ENCODE data around the gene HEPN1.
A peak's percentile ranks its signal among the peaks of the same experiment; 100 is the strongest.

Gene HEPN1

GRCh38 chr11:124884869-124885479 is 34.1 kb upstream of the HEPN1 start:
- DNase-seq (ENCODE audit: low spot score), result peak; percentile 58

DNA sequence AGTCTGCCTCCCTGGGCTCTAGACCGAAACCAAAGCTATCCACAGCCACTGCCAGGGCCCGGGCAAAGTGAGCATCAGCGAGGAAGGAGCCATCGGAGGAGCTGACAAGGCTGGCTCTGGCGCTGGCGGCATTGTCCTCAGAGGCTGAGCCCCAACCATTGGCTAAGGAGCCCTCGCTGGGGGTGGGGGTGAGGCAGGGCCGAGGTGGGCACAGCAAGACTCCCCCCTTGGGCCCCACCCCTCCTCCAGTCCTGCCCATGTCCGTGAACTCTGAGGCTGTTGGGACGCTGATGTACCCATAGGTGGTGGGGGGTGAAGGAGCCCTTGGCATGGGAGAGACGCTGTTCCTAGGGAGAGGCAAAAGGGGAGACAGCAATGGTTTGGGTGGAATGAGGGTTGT is 32.6 kb upstream of the HEPN1 start:
- peak; percentile 56 for DNase-seq (ENCODE audit: low spot score)

DNA sequence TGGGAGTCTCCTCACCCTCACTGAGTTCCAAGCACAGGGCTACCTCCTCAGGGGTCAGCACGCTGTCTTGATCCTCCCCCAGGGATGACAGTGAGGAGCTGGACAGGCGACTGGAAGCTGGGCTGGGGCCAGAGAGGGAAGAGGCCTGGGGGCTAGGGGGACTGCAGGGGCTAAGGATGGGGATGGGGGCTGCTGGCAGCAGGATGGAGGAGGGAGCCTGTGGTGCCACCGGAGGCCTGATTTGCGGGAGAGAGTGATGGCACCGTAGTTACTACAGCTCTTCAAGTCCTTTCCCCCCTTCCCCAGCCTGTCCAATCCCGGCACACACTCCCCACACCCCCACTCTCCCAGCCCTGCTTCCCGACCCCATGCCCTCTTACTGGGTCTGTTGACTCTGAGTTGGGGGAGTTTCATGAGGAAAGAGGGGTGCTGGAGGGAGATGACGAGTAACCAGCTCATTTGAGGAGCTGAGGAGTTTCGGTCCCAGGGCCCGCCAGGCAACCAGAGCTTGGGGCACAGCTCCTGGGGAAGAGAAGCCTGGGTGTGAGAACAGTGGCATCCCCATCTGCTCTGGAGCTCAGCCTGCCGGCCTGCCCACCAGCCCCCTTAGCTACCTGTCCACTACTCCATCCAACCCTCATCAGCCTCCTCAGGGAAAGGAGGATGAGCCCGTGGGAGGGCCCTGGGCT is 31.9 kb upstream of the HEPN1 start:
- peak; percentile 60 for DNase-seq (ENCODE audit: low spot score)

DNA sequence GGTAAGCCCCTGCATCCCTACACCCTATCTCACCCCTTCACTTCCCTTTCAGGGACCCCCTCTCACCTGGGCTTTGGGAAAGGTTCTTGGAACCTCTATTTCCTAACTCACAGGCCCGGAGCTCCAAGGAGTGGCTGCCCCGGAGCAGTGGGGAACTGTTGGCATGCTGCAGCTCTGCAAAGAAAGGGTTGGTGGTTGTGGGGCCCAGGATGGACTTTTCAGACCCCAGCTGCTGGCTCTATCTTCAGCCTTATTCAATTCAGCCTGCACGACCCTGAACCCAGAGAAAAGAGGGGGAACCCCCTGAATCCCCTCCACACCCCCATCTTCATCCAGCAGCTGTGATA is 31.4 kb upstream of the HEPN1 start:
- peak; percentile 25 for DNase-seq (ENCODE audit: low spot score)

DNA sequence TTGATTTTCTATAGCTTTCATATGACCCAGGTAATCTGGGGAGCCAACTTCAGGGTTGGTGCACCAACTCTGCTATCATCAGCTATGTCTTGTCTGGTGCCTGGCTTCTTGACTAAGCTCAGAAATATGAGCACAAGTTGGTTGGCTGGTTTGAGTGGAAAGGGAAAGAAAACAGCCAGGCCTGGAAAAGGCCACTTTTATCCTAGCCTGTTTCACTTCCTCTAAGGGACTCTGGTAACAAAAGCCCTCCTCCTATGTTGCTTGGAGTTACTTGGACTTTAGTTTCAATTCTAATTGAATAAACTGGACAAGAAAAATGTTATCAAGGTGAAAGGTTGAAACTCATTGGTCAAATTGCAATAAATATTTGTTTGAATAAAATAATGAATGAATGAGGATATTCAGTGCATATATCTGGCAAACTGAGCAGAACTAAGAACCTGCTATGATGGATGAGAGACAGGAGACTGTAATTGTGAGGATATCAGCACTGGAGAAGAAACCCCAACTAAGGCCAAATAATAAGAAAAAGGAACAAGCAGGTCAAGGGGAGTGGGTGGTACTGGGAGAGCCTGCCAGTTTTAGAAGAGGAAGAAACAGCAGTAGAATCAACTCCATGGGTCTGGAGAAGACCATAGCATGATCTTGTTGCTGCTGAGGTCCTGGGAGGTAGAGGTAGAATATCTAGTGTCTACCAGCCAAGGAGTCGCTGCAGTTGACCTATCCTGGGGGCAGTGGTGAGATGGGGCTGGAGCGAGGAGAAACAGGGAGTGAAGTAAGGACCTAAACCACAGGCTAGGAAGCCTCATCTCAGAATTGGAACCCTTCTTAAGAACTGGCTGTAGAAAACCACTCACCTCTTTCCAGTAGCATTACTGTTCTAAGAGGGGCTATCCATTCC is 29.6 kb upstream of the HEPN1 start:
- peak; percentile 40 for DNase-seq (ENCODE audit: low spot score)

DNA sequence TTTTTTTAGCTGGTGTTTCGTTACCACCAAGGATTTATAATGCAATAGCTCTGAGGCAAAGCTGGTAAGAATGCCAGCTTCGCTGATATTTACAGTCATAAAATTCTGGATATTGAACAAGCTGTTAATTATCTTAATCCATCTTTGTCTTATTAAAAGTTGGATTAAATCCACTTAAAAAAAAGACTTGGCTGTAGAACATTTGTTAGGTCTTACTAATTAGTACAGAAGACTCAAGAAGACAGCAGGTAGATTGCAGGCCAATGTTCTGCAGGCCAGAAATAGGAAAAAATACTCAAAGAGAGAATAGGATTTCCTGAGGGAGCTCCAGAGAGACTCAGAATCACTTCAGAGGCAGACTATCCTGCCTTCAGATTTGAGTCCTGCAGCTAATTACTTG is 28.9 kb upstream of the HEPN1 start:
- no peak for DNase-seq (ENCODE audit: low spot score)

- peak; percentile 52 for DNase-seq (ENCODE audit: low spot score)
Measured at GRCh38 chr11:124890683-124891372, 28.2 kb upstream of the HEPN1 start.

DNA sequence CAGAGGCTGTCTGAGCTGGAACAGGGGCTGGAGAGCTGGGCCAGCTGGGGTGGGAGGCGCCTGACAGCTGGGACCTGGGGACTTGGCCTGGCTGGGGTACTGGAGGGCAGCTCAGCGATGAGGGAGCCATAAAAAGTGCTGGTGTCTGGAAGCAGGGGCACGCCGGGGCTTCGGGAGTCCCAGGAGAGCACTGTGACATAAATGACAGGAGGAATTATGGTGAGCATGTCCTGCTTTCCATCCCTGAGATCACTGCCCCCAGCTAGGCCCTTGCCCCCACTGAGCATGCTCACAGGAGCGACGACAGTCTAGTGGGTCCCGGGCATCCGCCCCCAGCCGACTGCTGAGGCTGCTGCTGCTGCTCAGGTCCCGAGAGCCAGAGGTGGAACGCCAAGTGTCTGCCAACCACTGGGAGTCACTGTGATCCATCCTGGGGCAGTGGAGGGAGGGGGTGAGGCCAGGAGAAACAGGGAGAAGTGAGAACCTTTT is 27.6 kb upstream of the HEPN1 start:
- no peak for DNase-seq (ENCODE audit: low spot score)

DNA sequence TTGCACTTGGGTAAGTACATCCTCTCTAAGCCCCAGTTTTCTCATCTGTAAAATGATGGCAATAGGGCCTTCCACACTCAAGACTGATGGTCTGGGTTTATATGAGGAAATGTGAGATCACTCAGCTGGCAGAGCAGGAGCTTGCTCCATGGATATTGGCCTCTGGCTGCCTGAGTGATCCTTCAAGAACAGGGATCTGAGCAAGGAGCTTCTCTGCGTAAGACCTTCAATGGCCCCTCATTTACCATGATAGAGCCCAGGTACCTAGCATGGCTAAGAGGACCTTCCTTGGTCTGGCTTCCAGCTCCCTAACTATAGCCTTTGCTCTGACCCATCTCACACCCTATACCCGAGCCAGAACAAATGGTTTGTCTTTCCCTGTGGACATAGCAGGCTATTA is 26.9 kb upstream of the HEPN1 start:
- peak; percentile 54 for DNase-seq (ENCODE audit: low spot score)

DNA sequence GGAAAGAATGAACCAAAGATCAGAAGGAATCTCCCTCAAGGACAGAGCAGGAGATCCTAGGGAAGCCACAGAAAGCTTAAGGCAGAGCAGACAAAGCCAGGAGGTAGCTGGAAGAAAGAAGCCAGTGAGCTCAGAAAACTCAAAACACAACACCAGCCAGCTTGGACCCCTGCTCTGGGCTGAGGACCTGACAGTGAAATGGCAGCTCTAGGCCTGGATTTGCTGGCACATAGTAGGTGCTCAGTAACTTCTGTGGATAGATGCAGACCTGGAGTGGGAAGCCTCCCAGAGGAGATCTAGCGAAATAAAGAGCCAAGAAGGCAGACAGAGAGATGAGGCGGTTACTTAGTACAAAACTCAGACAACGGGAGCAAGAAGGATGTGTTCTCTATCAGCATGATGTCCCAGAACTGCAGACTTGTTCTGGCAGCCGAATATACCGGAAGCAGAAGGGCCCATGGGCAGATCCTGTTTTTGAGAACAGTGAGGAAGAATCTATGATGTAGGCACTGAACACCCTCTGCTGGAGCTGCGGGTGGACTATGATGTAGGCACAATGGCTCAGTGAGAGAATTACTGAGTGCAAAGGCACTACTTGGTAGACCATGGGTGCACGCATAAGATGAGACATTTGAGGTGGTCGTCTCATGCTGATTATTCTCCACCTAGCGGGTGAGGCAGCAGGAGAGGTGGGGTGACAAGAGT is 26.1 kb upstream of the HEPN1 start:
- DNase-seq (ENCODE audit: low spot score), result no peak

- DNase-seq (ENCODE audit: low spot score), result no peak
Measured at GRCh38 chr11:124893781-124894401, 25.2 kb upstream of the HEPN1 start.

GRCh38 chr11:124894606-124895430 is 24.2 kb upstream of the HEPN1 start:
- no peak for DNase-seq (ENCODE audit: low spot score)

GRCh38 chr11:124895471-124895971 is 23.5 kb upstream of the HEPN1 start:
- no peak for DNase-seq (ENCODE audit: low spot score)

DNA sequence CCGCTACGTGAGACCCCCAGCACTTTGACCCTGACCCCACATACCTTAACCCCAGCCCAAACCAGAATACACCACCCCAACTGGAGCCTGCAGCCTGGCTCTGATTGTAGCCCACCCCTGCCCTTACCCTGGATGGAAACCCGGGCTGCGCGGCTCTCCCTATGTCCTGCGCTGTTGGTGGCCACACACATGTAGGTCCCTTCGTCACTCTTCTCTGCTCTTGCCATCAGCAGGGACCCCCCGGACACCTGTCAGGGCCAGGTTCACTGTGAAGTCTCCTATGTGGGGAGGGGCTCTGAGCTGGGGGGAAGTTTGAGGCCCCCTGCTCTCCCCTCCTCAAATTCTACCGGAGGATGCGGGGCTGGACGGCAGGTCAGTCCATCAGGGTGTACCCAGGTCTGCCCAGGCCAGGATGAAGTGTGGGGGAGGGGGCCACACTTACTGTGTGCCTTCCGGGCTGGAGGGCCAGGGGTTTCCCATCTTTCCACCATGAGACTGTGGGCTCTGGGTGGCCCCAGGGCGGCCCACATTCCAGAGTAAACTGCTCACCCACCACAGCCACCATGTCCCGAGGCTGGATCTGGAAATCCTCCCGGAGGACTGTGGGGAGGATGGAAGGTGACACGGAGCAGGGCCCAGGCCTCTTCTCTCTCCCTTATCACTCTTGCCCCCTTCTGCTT is 22.8 kb upstream of the HEPN1 start:
- peak; percentile 57 for DNase-seq (ENCODE audit: low spot score)

DNA sequence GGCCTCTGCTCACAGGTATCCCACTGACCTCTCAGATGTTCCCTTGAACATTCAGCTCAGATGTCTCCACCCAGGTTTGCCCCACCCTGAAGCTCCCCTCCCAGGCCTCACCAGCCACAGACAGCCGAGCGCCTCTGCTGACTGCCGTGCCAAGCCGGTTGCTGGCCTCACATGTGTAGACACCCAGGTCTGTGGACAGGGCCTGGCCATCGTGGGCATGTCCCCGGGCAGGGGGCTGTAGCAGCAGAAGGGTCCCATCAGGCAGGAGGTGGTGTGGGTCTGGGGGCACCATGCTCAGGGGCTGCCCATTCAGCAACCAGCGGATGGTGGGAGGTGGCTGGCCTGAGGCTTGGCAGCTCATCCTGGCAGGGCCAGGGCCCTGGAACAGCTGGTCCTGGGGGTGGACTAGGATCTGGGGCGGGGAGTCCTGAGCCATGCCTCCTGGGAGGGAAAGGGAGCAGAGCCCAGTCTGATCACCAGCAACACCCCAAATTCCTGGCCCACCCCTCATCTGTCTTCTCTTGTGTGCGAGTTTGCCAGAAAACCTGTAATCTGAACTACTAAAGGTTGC is 22.1 kb upstream of the HEPN1 start:
- peak; percentile 72 for DNase-seq (ENCODE audit: low spot score)

DNA sequence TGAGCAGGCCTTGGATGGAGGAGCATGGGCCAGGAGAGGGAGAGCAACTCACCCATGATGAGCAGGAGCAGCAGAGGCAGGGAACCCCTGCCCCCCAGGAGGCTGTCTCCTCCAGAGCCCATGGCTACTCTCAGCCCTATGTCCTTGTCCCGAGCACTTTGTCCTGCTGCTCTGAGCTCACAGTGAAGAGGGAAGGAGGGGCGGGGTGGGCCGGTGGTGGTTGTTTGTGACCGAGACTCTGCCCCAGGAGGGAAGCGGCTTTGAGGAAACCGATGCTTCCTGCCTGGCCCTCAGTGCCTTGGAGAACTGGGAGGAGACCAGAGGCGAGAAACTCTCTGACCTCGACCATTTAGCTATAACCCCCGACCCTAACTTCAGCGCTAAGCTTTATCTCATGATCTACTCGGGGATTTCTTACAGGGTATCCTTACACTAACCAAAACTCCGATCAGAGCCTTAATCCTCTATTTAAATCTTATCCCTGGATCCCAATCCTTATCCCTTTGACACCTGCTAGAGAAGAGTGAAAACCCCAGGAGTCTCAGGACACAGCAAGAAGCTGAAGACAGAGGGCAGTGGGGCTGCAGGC is 21.3 kb upstream of the HEPN1 start, which contains the start of gene ROBO4:
TSS of gene ROBO4 (minus strand) at position 192 of the 589 bp plus-strand sequence. CDS start at position 122, 70 bp downstream.
- DNase-seq (ENCODE audit: low spot score), result peak; percentile 65

DNA sequence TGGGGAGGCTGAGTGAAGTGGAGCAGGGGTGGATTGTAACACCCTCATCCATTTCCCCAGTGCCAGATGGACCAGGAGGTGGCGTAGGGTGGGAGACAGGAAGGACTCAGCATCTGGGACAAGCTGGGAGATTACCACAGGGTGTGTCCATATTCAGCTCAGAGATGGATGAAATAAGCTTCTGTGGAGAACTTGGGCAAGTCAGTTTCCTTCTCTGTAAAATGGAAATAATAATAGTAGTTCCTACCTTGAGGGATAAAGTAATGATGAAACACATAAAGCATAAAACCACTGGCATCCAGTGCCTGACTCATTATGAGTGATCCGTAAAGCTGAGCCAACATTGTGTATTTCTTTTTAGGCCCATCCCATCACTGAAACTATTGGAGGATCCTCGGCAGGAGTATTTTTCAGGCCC is 20.8 kb upstream of the HEPN1 start:
- DNase-seq (ENCODE audit: low spot score), result peak; percentile 49

DNA sequence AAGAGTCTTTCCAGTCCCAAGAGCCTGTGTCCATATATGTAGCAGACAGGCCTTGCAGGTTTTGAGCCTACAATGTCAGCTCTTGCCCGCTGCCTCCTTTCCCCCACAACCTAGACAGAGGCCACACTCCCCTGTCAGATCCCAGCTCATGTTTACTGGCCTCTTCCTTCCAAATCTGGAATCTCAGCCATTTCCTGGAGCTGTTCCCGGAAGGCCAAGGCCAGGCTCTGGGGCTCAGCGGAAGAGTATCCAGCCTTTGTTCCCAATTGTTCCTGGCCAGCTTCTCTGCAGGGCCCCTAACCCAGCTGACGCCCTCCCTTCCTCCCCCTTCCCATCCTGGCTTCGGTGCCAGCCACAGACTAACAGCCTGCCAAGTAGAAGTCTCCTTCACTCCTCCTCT is 20.3 kb upstream of the HEPN1 start:
- peak; percentile 78 for DNase-seq (ENCODE audit: low spot score)

Measured in left forelimb (tissue), 1 donor.